Duodenal mucosa (tissue), 2 donors: ENCODE measurements around the gene RAP2C.

ENCODE experiments used
- H3K27ac ChIP-seq: one replicate; pipeline ENCODE4 v1.7.0; 2013; ENCODE audit warnings: low read depth, low read length
- H3K27me3 ChIP-seq, 2 donors: one replicate each; pipeline ENCODE4 v1.7.0; 2013; ENCODE audit warnings: low read length in 2 of 2, control low read depth in 1 of 2; ENCODE audit not compliant: insufficient read depth in 2 of 2, control insufficient read depth in 1 of 2
- H3K36me3 ChIP-seq, 2 donors: one replicate each; pipeline ENCODE4 v1.7.0; 2013; ENCODE audit warnings: low read length in 2 of 2, control low read depth in 1 of 2; ENCODE audit not compliant: insufficient read depth in 2 of 2, control insufficient read depth in 1 of 2
- H3K4me1 ChIP-seq, 2 donors: one replicate each; pipeline ENCODE4 v1.7.0; 2013; ENCODE audit warnings: low read length in 2 of 2, control low read depth in 1 of 2; ENCODE audit not compliant: insufficient read depth in 2 of 2, control insufficient read depth in 1 of 2
- H3K4me3 ChIP-seq, 2 donors: one replicate each; pipeline ENCODE4 v1.7.0; 2013; ENCODE audit warnings: low read length in 2 of 2, low read depth in 1 of 2
- H3K9ac ChIP-seq, 2 donors: one replicate each; pipeline ENCODE4 v1.7.0; 2013; ENCODE audit warnings: low read length in 2 of 2, low read depth in 1 of 2
- H3K9me3 ChIP-seq, 2 donors: one replicate each; pipeline ENCODE4 v1.7.0; 2013; ENCODE audit warnings: low read length in 2 of 2, control low read depth in 1 of 2; ENCODE audit not compliant: control insufficient read depth in 1 of 2

RAP2C gene

DNA sequence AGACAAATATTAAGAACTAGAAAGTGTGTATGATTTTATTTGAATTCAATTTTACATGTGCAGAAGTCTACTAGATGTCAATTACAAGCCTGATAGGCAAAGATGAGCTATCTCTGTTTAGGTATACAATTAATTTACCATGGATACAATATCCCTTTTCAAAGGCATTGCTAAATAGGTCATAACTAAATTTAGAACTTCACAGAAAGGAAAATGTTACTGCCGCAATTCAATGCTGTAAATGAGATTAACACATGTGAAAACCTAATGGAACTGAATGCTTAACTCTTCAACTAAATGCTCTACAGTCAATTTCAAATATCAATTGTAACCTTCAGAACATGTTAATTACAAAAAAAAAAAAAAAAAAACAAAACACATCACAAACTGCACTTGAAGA, 14.6 kb downstream of the RAP2C start:
- Histone ChIP-seq H3K4me3 (no peak overlapping the region), H3K9me3 (no peaks in the 10 kb centered on the region), H3K36me3 (peaks cover 0 to 5% of the 10 kb centered on the region in 2 donors), H3K9ac (no peak overlapping the region), H3K4me1 (peaks cover 2 to 4% of the 10 kb centered on the region in 2 donors), H3K27ac (no peak overlapping the region), H3K27me3 (no peaks in the 10 kb centered on the region)

DNA sequence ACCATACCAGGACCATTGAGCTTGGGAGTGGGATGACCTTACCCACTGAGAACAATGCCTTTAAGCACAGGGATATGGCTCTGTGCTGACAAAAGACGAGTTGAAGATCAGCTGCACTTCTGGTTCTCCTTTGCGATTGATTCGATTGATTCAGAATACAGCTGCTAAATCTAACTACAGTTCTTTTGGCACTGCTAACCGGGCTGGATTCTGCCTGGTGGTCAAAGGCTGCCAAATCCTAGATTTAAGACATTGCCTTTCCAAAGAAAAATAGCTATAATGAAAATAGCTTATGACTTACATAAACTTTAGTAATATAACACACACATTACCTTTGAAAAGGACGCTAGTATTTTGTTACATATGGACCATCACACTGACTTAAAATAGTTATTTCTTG, 18.3 kb downstream of the RAP2C start:
- H3K27me3 ChIP-seq = no peaks in the 10 kb centered on the region

DNA sequence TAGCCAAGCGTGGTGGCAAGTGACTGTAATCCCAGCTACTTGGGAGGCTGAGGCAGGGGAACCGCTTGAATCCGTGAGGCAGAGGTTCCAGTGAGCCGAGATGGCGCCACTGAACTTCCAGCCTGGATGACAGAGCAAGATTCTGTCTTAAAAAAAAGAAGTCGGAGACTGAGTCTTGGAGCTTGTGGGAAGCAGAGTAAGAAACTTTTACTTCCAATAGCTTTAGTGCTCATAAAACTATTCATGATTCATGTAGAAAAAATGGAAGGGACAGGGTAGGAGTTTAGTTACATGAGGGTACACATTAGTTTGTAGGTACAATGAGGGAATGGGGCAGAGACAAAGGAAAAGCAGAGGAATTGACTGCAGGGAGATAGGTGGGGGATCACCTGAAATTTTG, 19.3 kb downstream of the RAP2C start:
- Histone ChIP-seq H3K36me3 (peaks cover 0 to 5% of the 10 kb centered on the region in 2 donors), H3K27ac (no peak overlapping the region), H3K9ac (no peak overlapping the region), H3K27me3 (no peaks in the 10 kb centered on the region), H3K9me3 (no peaks in the 10 kb centered on the region), H3K4me3 (no peak overlapping the region), H3K4me1 (no peaks in the 10 kb centered on the region)

More for the DNA sequence above, 18.3 kb downstream of the RAP2C start:
- Histone ChIP-seq H3K4me1 (no peaks in the 10 kb centered on the region), H3K27ac (no peak overlapping the region), H3K36me3 (peaks cover 0 to 5% of the 10 kb centered on the region in 2 donors), H3K4me3 (no peak overlapping the region), H3K9me3 (no peaks in the 10 kb centered on the region), H3K9ac (no peak overlapping the region)

DNA sequence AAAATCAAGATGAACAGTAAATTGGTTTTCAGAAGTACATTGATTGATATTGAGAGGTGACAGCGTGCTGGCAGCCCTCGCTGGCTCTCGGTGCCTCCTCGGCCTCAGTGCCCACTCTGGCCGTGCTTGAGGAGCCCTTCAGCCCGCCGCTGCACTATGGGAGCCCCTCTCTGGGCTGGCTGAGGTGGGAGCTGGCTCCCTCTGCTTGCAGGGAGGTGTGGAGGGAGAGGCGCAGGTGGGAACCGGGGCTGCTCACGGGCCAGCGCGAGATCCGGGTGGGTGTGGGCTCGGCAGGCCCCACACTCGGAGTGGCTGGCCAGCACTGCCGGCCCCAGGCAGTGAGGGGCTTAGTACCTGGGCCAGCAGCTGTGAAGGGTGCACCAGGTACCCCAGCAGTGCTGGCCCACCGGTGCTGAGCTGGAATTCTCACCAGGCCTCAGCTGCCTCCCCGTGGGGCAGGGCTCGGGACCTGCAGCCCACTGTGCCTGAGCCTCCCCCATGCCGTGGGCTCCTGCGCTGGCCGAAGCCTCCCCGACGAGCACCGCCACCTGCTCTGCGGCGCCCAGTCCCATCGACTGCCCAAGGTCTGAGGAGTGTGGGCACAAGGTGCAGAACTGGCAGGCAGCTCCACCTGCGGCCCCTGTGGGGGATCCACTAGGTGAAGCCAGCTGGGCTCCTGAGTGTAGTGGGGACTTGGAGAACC, 25.2 kb downstream of the RAP2C start:
- no peak overlapping the region for H3K9ac ChIP-seq
- H3K36me3 ChIP-seq = no peaks in the 10 kb centered on the region
- H3K4me1 ChIP-seq = no peaks in the 10 kb centered on the region
- H3K9me3 ChIP-seq = no peaks in the 10 kb centered on the region
- H3K4me3 ChIP-seq = no peak overlapping the region
- no peaks in the 10 kb centered on the region for H3K27me3 ChIP-seq
- H3K27ac ChIP-seq = no peak overlapping the region

DNA sequence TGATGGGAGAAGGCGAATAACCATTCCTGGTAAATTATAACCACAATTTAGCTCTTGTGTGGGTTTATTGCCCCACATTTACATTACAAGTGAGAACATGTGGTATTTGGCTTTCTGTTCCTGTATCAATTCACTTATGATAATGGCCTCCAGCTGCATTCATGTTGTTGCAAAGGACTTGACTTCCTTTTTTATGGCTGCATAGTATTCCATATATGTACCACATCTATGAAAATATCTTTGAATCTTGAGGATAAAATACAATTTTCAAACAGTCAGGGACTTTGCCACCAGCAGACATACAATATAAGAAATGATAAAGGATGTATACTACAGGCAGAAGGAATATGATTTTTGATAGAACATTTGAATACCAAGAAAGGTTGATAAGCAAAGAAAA, 27.3 kb downstream of the RAP2C start:
- Histone ChIP-seq H3K4me3 (no peak overlapping the region), H3K4me1 (no peaks in the 10 kb centered on the region), H3K27ac (no peak overlapping the region), H3K9me3 (no peaks in the 10 kb centered on the region), H3K36me3 (no peaks in the 10 kb centered on the region), H3K9ac (no peak overlapping the region), H3K27me3 (no peaks in the 10 kb centered on the region)

DNA sequence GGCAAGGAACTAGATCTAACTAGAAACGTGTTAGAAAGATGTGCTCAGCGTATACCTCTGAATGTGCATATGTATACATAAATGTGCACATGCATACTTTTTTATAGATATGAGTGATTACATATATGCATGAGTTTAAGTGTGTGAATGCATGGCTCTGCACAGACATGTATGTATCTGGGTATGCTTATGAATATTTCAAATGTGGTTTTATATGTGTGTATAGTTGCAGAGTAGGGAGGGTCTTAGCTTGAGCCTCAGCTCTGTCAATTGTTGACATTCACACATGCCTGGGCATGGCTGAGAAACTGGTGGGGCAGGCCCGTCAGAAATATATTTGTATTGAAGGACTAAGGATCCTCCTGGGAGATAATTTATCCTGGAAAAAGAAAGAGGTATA, 31.1 kb downstream of the RAP2C start:
- H3K9me3 ChIP-seq = no peaks in the 10 kb centered on the region
- no peaks in the 10 kb centered on the region for H3K27me3 ChIP-seq
- H3K36me3 ChIP-seq = no peaks in the 10 kb centered on the region
- H3K4me1 ChIP-seq = no peaks in the 10 kb centered on the region
- no peak overlapping the region for H3K9ac ChIP-seq
- no peak overlapping the region for H3K27ac ChIP-seq
- no peak overlapping the region for H3K4me3 ChIP-seq

DNA sequence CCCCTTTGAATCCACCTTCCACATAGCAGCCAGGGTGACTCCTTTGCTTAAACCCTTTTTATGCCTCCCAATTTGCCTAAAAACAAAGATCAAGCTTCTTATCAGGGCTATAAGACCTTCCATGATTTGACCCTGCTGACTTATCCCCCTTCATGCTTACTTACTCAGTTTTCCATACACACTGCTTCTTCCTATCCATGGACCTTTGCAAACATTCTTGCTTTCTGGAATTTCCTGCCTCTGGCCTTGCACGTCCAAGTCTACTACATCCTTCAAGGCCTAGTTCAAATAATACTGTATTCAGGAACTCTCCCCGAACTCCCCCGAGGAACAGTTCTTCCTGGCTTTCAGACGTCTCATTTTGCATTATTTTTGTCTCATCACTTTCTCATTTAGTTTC, 31.8 kb downstream of the RAP2C start:
- Histone ChIP-seq H3K27ac (no peak overlapping the region), H3K9ac (no peak overlapping the region), H3K9me3 (no peaks in the 10 kb centered on the region), H3K4me3 (no peak overlapping the region), H3K27me3 (no peaks in the 10 kb centered on the region), H3K36me3 (no peaks in the 10 kb centered on the region), H3K4me1 (no peaks in the 10 kb centered on the region)

DNA sequence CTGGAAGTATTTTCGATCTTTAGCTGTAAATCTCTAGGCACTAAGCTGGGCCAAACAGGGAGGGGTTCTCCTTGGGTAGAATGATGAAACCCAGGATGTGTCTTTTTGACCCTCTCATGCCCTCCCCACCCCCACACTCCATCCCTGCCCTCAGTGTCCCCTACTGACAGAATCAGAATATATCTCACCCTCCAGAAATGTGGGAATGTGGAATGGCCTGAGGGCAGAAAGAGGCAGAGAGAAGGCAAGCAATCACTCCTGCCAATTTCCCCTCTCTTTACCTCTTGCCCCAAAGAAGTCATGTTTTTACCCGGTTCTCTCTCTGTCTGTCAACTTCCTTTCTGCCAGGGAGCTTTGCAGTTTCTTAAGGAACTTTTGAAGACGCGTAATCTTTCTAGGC, 34.4 kb downstream of the RAP2C start:
- peaks cover 0 to 6% of the 10 kb centered on the region in 2 donors for H3K4me1 ChIP-seq
- no peaks in the 10 kb centered on the region for H3K27me3 ChIP-seq
- no peaks in the 10 kb centered on the region for H3K9me3 ChIP-seq
- no peak overlapping the region for H3K9ac ChIP-seq
- H3K27ac ChIP-seq = no peak overlapping the region
- no peak overlapping the region for H3K4me3 ChIP-seq
- no peaks in the 10 kb centered on the region for H3K36me3 ChIP-seq

DNA sequence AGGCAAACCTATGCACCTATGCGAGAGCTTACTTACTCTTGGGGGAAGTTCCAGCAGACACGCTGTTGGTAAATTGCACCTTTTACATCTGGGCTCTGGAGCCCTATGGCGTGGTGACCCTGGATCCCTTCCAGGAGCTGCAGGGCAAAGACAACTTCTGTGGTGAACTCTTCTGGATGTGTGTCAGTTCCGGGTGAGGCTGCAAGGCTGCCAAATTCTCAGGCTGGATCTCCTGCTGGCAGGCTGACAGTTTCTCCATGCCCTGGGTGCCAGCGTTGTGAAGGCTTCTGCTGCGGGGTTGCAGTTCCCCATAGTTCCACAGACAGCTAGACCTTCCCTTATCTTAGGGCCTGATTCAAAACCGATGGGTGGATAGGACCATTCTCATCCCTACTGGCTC, 37.9 kb downstream of the RAP2C start:
- no peak overlapping the region for H3K27ac ChIP-seq
- peaks cover 0 to 6% of the 10 kb centered on the region in 2 donors for H3K4me1 ChIP-seq
- H3K9me3 ChIP-seq = no peaks in the 10 kb centered on the region
- no peak overlapping the region for H3K9ac ChIP-seq
- H3K27me3 ChIP-seq = no peaks in the 10 kb centered on the region
- no peak overlapping the region for H3K4me3 ChIP-seq
- no peaks in the 10 kb centered on the region for H3K36me3 ChIP-seq

DNA sequence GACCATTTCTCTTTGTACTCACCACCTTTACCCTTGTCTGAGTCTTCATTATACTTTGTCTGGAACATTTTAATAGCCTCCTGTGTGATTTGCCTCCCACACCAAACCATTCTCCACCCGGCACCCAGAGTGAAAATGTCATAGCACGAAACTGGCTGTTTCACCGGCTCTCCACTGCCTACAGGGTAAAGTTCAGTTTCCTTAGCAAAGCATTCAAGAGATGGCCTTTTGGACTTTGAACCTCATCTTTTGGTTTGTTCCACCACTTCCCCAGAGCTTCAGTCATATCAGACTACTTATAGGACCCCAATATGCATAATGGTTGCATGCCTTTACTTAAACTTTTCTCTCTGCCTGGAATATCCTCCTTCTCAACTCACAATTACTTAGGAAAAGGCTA, 38.3 kb downstream of the RAP2C start:
- Histone ChIP-seq H3K27me3 (no peaks in the 10 kb centered on the region), H3K9me3 (no peaks in the 10 kb centered on the region), H3K4me1 (peaks cover 0 to 6% of the 10 kb centered on the region in 2 donors), H3K9ac (no peak overlapping the region), H3K4me3 (no peak overlapping the region), H3K27ac (no peak overlapping the region), H3K36me3 (no peaks in the 10 kb centered on the region)

DNA sequence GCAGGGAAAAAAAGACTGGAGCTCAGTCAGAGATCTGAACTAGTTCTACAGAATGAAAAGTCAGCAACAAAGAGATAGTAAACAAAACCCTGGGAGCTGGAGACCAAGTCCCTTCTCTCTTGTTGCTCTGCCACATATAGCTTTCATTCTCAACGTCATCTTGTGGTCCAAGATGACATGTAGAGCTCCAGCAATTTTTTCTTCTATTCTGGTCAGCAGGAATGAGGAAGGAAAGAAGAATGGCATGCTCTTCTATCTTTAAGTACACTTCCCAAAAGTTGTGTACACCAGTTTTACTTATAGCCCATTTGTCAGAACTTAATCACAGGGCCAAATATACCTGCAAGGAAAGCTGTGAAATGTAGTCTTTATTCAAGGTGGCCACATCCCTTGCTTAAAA, 45.6 kb downstream of the RAP2C start:
- Histone ChIP-seq H3K27ac (no peak overlapping the region), H3K27me3 (no peaks in the 10 kb centered on the region), H3K4me3 (no peak overlapping the region)

More for the DNA sequence above, 45.6 kb downstream of the RAP2C start:
- Histone ChIP-seq H3K4me1 (no peaks in the 10 kb centered on the region), H3K9me3 (no peaks in the 10 kb centered on the region), H3K9ac (no peak overlapping the region), H3K36me3 (no peaks in the 10 kb centered on the region)
